Retina (tissue), 1 donor: ENCODE measurements around the gene CANX.

ENCODE experiments used
- DNase-seq: peaks from one replicate; pipeline ENCODE4 v3.0.0-alpha.2; 2016

The CANX gene

DNA sequence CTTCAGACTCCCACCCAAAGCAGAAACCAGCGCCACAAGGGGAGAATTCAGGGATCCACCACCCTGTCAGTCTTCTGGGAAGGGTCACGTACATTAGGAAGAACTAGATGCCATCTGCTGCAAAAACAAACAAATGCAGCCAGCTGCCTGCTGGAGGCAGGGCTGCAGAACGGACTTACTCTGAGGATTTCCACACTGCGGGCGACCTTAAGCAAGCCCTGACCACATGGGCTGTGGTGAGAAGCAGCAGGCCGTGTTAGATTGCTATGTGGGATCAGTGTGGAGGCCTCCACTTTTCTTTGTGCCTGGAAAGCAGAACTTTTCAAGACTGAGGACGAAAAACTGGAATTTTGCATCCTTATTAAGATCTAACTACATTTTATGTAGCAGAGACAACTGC is 81.6 kb downstream of the CANX start:
- no peak for DNase-seq
